ENCODE data around the gene C14orf132.

Gene C14orf132

GRCh38 chr14:96125536-96125935 is 86.4 kb downstream of the C14orf132 start:
- DNase-seq, result no peak

GRCh38 chr14:96126339-96126782 is 87.2 kb downstream of the C14orf132 start:
- DNase-seq, result no peak

- DNase-seq, result no peak
Observed at GRCh38 chr14:96126783-96127271, 87.7 kb downstream of the C14orf132 start.

GRCh38 chr14:96129128-96129736 is 90.1 kb downstream of the C14orf132 start:
- DNase-seq, result no peak

- DNase-seq, result no peak
Observed at GRCh38 chr14:96130391-96130790, 91.2 kb downstream of the C14orf132 start.

GRCh38 chr14:96130854-96131253 is 91.7 kb downstream of the C14orf132 start:
- DNase-seq, result no peak

- no peak for DNase-seq
Observed at GRCh38 chr14:96131836-96132235, 92.7 kb downstream of the C14orf132 start.

GRCh38 chr14:96134508-96134907 is 95.3 kb downstream of the C14orf132 start:
- no peak for DNase-seq

GRCh38 chr14:96135285-96135684 is 96.1 kb downstream of the C14orf132 start:
- no peak for DNase-seq

GRCh38 chr14:96136371-96137005 is 97.3 kb downstream of the C14orf132 start:
- no peak for DNase-seq

- no peak for DNase-seq
Observed at GRCh38 chr14:96138241-96138640, 99.1 kb downstream of the C14orf132 start.

- DNase-seq, result no peak
Observed at GRCh38 chr14:96139169-96139568, 100.0 kb downstream of the C14orf132 start.

- DNase-seq, result no peak
Observed at GRCh38 chr14:96139879-96140278, 100.7 kb downstream of the C14orf132 start.

- no peak for DNase-seq
Observed at GRCh38 chr14:96140952-96141351, 101.8 kb downstream of the C14orf132 start.

Measured in activated gamma-delta T cell (primary cell).